MM.1S (cell line): ENCODE measurements around the gene KCNQ2.

Experiments
- DNase-seq: peaks from one replicate; pipeline ENCODE4 v3.0.0-alpha.2; 2015
- H2AFZ ChIP-seq: fragments of 300-600 bp; sonication (generic); 2 replicates; pipeline ENCODE4 v1.6.0; 2016; ENCODE audit warnings: antibody characterized with exemption, low read length
- H3F3A ChIP-seq: fragments of 300-600 bp; sonication (generic); 2 replicates; pipeline ENCODE4 v1.6.1; 2016; ENCODE audit warnings: mild to moderate bottlenecking, antibody characterized with exemption, low read length, moderate library complexity, mixed read lengths; ENCODE audit not compliant: insufficient read depth
- H3K27ac ChIP-seq: fragments of 300-600 bp; sonication (generic); 2 replicates; pipeline ENCODE4 v1.5.1; 2016; ENCODE audit warnings: mild to moderate bottlenecking, low read length
- H3K27me3 ChIP-seq: fragments of 300-600 bp; sonication (generic); replicated peaks from 2 replicates; pipeline ENCODE4 v1.6.0; 2016; ENCODE audit warnings: low read length; ENCODE audit not compliant: insufficient read depth
- H3K36me3 ChIP-seq: fragments of 300-600 bp; sonication (generic); replicated peaks from 2 replicates; pipeline ENCODE4 v1.6.1; 2016; ENCODE audit warnings: mild to moderate bottlenecking, low read length, mixed read lengths; ENCODE audit not compliant: insufficient read depth
- H3K4me1 ChIP-seq: fragments of 300-600 bp; sonication (generic); 2 replicates; pipeline ENCODE4 v1.6.1; 2016; ENCODE audit warnings: low read length, mixed read lengths
- H3K4me2 ChIP-seq: fragments of 300-600 bp; sonication (generic); 2 replicates; pipeline ENCODE4 v1.6.0; 2016; ENCODE audit warnings: low read depth, low read length
- H3K4me3 ChIP-seq: fragments of 300-600 bp; sonication (generic); 2 replicates; pipeline ENCODE4 v1.5.1; 2016; ENCODE audit warnings: low read length, mixed read lengths
- H3K79me2 ChIP-seq: fragments of 300-600 bp; sonication (generic); 2 replicates; pipeline ENCODE4 v1.6.1; 2016; ENCODE audit warnings: mixed run types, low read length, mixed read lengths
- H3K9ac ChIP-seq: fragments of 300-600 bp; sonication (generic); 2 replicates; pipeline ENCODE4 v1.6.1; 2016; ENCODE audit warnings: low read length, mixed read lengths
- H3K9me2 ChIP-seq: fragments of 300-600 bp; sonication (generic); replicated peaks from 2 replicates; pipeline ENCODE4 v1.6.1; 2016; ENCODE audit warnings: mild to moderate bottlenecking, low read length, mixed read lengths; ENCODE audit not compliant: insufficient read depth
- H3K9me3 ChIP-seq: fragments of 300-600 bp; sonication (generic); replicated peaks from 2 replicates; pipeline ENCODE4 v1.6.1; 2016; ENCODE audit warnings: mild to moderate bottlenecking, low read length, mixed read lengths; ENCODE audit not compliant: insufficient read depth
- H4K20me1 ChIP-seq: fragments of 300-600 bp; sonication (generic); 2 replicates; pipeline ENCODE4 v1.6.1; 2016; ENCODE audit warnings: mild to moderate bottlenecking, low read length, moderate library complexity, mixed read lengths; ENCODE audit not compliant: insufficient read depth
- CTCF ChIP-seq: fragments of 300-600 bp; sonication (generic); IDR thresholded peaks from 2 replicates; pipeline ENCODE4 v1.5.1; 2016; ENCODE audit warnings: antibody characterized with exemption, low read length, mixed read lengths
- EZH2 ChIP-seq: fragments of 300-600 bp; sonication (generic); optimal IDR thresholded peaks from 2 replicates; pipeline ENCODE3; 2017; ENCODE audit warnings: low read depth, mild to moderate bottlenecking, antibody characterized with exemption, low read length, mixed read lengths
- EZH2phosphoT487 ChIP-seq: fragments of 300-600 bp; sonication (generic); IDR thresholded peaks from 2 replicates; pipeline ENCODE4 v1.6.1; 2018; ENCODE audit warnings: antibody characterized with exemption, low read length

Gene KCNQ2

DNA sequence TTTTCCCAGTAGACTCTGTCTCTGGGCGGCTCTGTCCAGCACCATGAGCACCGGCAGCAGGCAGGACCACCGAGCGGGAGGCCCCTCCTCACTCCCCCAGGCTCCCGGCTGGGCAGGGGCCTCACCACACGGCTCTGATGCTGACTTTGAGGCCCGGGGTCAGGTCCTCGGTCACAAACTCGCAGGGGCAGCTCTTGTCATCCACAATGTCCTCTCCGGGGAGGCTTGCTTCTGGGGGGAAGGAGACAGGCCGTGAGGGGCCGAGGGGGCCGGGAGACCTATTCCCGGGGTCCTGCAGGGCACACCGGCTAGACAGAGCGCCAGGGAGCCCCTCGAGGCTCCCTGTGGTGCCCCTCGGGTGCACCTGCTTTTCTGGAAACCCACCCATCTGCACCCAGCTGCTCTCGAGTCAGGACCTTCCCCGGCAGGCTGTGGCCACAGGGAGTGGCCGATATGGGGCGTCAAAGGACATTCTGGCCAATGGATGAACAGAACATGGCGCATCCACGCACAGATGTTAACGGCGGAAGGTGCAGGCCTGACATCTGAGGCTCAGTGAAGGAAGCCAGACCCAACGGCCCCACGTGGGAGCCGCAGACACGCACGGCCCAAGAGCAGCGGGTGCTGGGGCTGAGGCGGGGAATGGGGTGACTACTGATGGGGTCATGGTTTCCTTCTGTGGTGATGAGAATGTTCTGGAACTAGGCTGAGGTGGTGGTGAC lies 58.3 kb downstream of the KCNQ2 start:
- DNase-seq = no peak
- H3K27me3 ChIP-seq = peaks cover 90% of the 10 kb centered on the region
- no peak overlapping the region for H3K4me3 ChIP-seq

DNA sequence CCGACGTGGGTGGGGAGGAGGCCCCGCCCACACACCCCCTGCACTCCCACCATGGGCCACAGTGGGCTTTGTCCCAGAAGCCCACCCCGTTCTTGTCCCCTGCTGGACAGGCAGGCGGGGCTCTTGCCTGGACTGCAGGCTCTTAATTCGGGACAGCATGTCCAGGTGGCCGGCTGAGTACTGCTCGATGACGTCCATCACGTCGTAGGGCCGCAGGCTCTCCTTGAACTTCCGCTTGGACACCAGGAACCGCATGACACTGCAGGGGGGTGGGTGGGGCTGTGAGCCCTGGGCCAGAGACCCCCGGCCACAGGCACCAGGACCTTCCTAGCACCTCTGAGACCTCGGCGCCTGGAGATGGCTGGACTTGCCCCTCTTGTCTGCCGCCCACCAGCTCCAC lies 59.1 kb downstream of the KCNQ2 start:
- no peak overlapping the region for H2AFZ ChIP-seq
- no peaks in the 10 kb centered on the region for H3K36me3 ChIP-seq
- H3K9me3 ChIP-seq = no peaks in the 10 kb centered on the region
- no peaks in the 10 kb centered on the region for H3K79me2 ChIP-seq
- H4K20me1 ChIP-seq = no peaks in the 10 kb centered on the region
- H3F3A ChIP-seq = no peaks in the 10 kb centered on the region
- no peak overlapping the region for H3K4me2 ChIP-seq
- no peaks in the 10 kb centered on the region for H3K4me1 ChIP-seq
- H3K9ac ChIP-seq = no peak overlapping the region
- peaks cover 90% of the 10 kb centered on the region for H3K27me3 ChIP-seq
- no peak for DNase-seq
- H3K9me2 ChIP-seq = no peaks in the 10 kb centered on the region
- no peak overlapping the region for H3K4me3 ChIP-seq
- no peak for TF ChIP-seq EZH2phosphoT487
- no peak for TF ChIP-seq CTCF
- TF ChIP-seq EZH2 = no peak
- no peak overlapping the region for H3K27ac ChIP-seq

More for the DNA sequence above, 58.3 kb downstream of the KCNQ2 start:
- Histone ChIP-seq H4K20me1 (no peaks in the 10 kb centered on the region), H3K4me2 (no peak overlapping the region), H3K4me1 (no peaks in the 10 kb centered on the region), H3K36me3 (no peaks in the 10 kb centered on the region), H2AFZ (no peak overlapping the region), H3K79me2 (no peaks in the 10 kb centered on the region), H3K9me2 (no peaks in the 10 kb centered on the region), H3K9ac (no peak overlapping the region), H3K9me3 (no peaks in the 10 kb centered on the region), H3F3A (no peaks in the 10 kb centered on the region), H3K27ac (no peak overlapping the region)
- TF ChIP-seq CTCF (no peak), EZH2 (no peak), EZH2phosphoT487 (no peak)

- no peaks in the 10 kb centered on the region for H3K9me3 ChIP-seq
- no peaks in the 10 kb centered on the region for H3F3A ChIP-seq
- no peak overlapping the region for H3K9ac ChIP-seq
- H3K36me3 ChIP-seq = no peaks in the 10 kb centered on the region
- H3K9me2 ChIP-seq = no peaks in the 10 kb centered on the region
- no peak for DNase-seq
- no peak overlapping the region for H3K4me2 ChIP-seq
- peaks cover 89% of the 10 kb centered on the region for H3K27me3 ChIP-seq
- no peaks in the 10 kb centered on the region for H4K20me1 ChIP-seq
- H3K79me2 ChIP-seq = no peaks in the 10 kb centered on the region
- no peak overlapping the region for H3K4me3 ChIP-seq
- TF ChIP-seq CTCF (no peak), EZH2 (no peak), EZH2phosphoT487 (no peak)
- no peak overlapping the region for H2AFZ ChIP-seq
- no peak overlapping the region for H3K27ac ChIP-seq
- no peaks in the 10 kb centered on the region for H3K4me1 ChIP-seq
Observed at GRCh38 chr20:63412889-63413288, 59.6 kb downstream of the KCNQ2 start.
